B cell (primary cell): Measurements from ENCODE around the gene FCN1. TPM values are rescaled to one million over a fixed set of nuclear protein-coding genes. Genes with fewer than 3 reads are reported as not detected.

Source experiments
- ATAC-seq: fragments of 200-7000 bp; cut with Tn5 transposase; one replicate; pipeline ENCODE4 v1.10.0; 2021; ENCODE audit warnings: low read depth, mild to moderate bottlenecking, moderate number of reproducible peaks, moderate library complexity
- CTCF ChIA-PET: fragments of 350-600 bp; sonication (Branson Sonifier 250); formaldehyde crosslinking; loops from one replicate; lab custom pipeline; 2021; ENCODE audit warnings: antibody characterized with exemption, inconsistent platforms; lab: Charles Lee
- POLR2A ChIA-PET: fragments of 350-600 bp; sonication (Branson Sonifier 250); formaldehyde crosslinking; loops from one replicate; lab custom pipeline; 2021; ENCODE audit warnings: antibody characterized with exemption; lab: Charles Lee
- DNase-seq: peaks from one replicate; pipeline ENCODE4 v3.0.0; 2013
- H2AFZ ChIP-seq: 2 replicates; pipeline ENCODE4 v1.6.1; 2012; ENCODE audit warnings: mild to moderate bottlenecking, low read depth, low read length; ENCODE audit not compliant: insufficient read depth, poor library complexity, severe bottlenecking
- H3K27ac ChIP-seq, 2 donors: 1 replicate in 1 of 2; 2 replicates in 1 of 2; pipeline ENCODE4 v1.5.1; 2012 to 2013; ENCODE audit warnings: low read length in 2 of 2, mild to moderate bottlenecking in 2 of 2, moderate library complexity in 1 of 2
- H3K27me3 ChIP-seq, 4 experiments: fragments of 200-600 bp in 1 of 4; sonication (generic) in 1 of 4; replicated peaks in 1 of 4; 1 replicate in 2 of 4; 2 replicates in 2 of 4; pipeline versions ENCODE4 v1.6.1 to v1.7.0; 2013 to 2016; ENCODE audit warnings: low read length in 3 of 4, mild to moderate bottlenecking in 2 of 4, mixed read lengths in 1 of 4, moderate library complexity in 1 of 4; ENCODE audit not compliant: insufficient read depth in 4 of 4, control insufficient read depth in 3 of 4; ENCODE audit errors: control extremely low read depth in 1 of 4
- H3K36me3 ChIP-seq, 2 experiments: replicated peaks in 1 of 2; 1 replicate in 1 of 2; 2 replicates in 1 of 2; pipeline versions ENCODE4 v1.6.1 to v1.7.1; 2013; ENCODE audit warnings: low read length in 1 of 2; ENCODE audit not compliant: insufficient read depth in 2 of 2, control insufficient read depth in 1 of 2; ENCODE audit errors: control extremely low read depth in 1 of 2, extremely low read depth in 1 of 2
- H3K4me1 ChIP-seq, 2 donors: fragments of 200-600 bp in 1 of 2; sonication (generic) in 1 of 2; 1 replicate in 1 of 2; 2 replicates in 1 of 2; pipeline versions ENCODE4 v1.5.1 to v1.6.1; 2013 to 2017; ENCODE audit warnings: low read length in 2 of 2; ENCODE audit not compliant: control insufficient read depth in 2 of 2, insufficient read depth in 2 of 2
- H3K4me2 ChIP-seq: replicated peaks from 2 replicates; pipeline ENCODE3; 2012; ENCODE audit warnings: mild to moderate bottlenecking, low read depth, low read length; ENCODE audit not compliant: poor library complexity, severe bottlenecking
- H3K4me3 ChIP-seq, 5 experiments: fragments of 200-600 bp in 1 of 5; sonication (generic) in 1 of 5; 1 replicate in 3 of 5; 2 replicates in 2 of 5; pipeline versions ENCODE4 v1.5.1 to v1.7.0; 2011 to 2016; ENCODE audit warnings: low read length in 4 of 5, mild to moderate bottlenecking in 4 of 5, low read depth in 2 of 5, control low read depth in 1 of 5, moderate library complexity in 1 of 5; ENCODE audit not compliant: insufficient read depth in 1 of 5; ENCODE audit errors: control extremely low read depth in 1 of 5, extremely low read depth in 1 of 5
- H3K79me2 ChIP-seq: fragments of 200-600 bp; sonication (generic); one replicate; pipeline ENCODE4 v1.6.0; 2016; ENCODE audit warnings: low read length; ENCODE audit not compliant: control insufficient read depth, insufficient read depth
- H3K9ac ChIP-seq: fragments of 200-600 bp; sonication (generic); 2 replicates; pipeline ENCODE4 v1.6.1; 2017; ENCODE audit warnings: mild to moderate bottlenecking, low read length, moderate library complexity
- H3K9me3 ChIP-seq, 3 donors: one replicate each; pipeline versions ENCODE4 v1.6.1 to v1.7.1; 2013; ENCODE audit warnings: low read length in 2 of 3; ENCODE audit not compliant: control insufficient read depth in 2 of 3, insufficient read depth in 1 of 3; ENCODE audit errors: control extremely low read depth in 1 of 3
- H4K20me1 ChIP-seq: 2 replicates; pipeline ENCODE4 v1.6.0; 2012; ENCODE audit warnings: mild to moderate bottlenecking, low read length; ENCODE audit not compliant: insufficient read depth, control insufficient read depth, poor library complexity, severe bottlenecking
- H3K27ac Mint-ChIP-seq: one replicate; pipeline ENCODE4 v1.8.0; 2021; ENCODE audit warnings: mixed read lengths
- H3K27me3 Mint-ChIP-seq: one replicate; pipeline ENCODE4 v1.8.0; 2021; ENCODE audit warnings: mixed read lengths
- H3K4me1 Mint-ChIP-seq: one replicate; pipeline ENCODE4 v1.8.0; 2021; ENCODE audit warnings: mixed read lengths
- H3K4me3 Mint-ChIP-seq: one replicate; pipeline ENCODE4 v1.8.0; 2021; ENCODE audit warnings: mixed read lengths
- H3K9me3 Mint-ChIP-seq: one replicate; pipeline ENCODE4 v1.8.0; 2022; ENCODE audit warnings: mixed read lengths; ENCODE audit not compliant: insufficient read depth
- CTCF ChIP-seq: fragments of 200-600 bp; IDR thresholded peaks from one replicate; pipeline ENCODE4 v1.8.0; 2022; ENCODE audit warnings: antibody characterized with exemption, mild to moderate bottlenecking
- EZH2 ChIP-seq: IDR thresholded peaks from 2 replicates; pipeline ENCODE4 v1.6.1; 2012; ENCODE audit warnings: borderline replicate concordance, low read depth, mild to moderate bottlenecking, moderate library complexity, low read length; ENCODE audit not compliant: insufficient read depth, poor library complexity, severe bottlenecking
- WGBS: methylation state at CpG from one replicate; pipeline ENCODE4 v1.1.5; 2013; ENCODE audit warnings: missing lambda C conversion rate; ENCODE audit not compliant: insufficient coverage; 5-methylcytosine and 5-hydroxymethylcytosine counted together
- intact Hi-C: fragments of 100-400 bp; cut with micrococcal nuclease; formaldehyde crosslinking; loops from one replicate; pipeline ENCODE4 v1.10.0; 2022
- polyA plus RNA-seq: library from polyadenylated mRNA; depleted of rRNA; stranded (reverse); fragments of >200 nt; gene quantifications from 2 replicates; pipeline ENCODE4 v1.2.3, GENCODE V29; 2012
- total RNA-seq, 2 donors: library from RNA; stranded (reverse); fragments of 120-200 nt in 1 of 2; gene quantifications; 1 replicate in 1 of 2; 2 replicates in 1 of 2; pipeline versions ENCODE4 v1.2.3 to v1.2.4, GENCODE V29; 2013 to 2022

FCN1 gene
- total and polyA plus RNA-seq, 2 donors (not counting 1 experiment from before 2014, with no cell fraction given): 2.2 to 20.6 TPM

GRCh38 chr9:134880484-134881312 is 37.0 kb downstream of the FCN1 start, which contains the start of gene FCN2:
Gene FCN2, plus strand, starts transcription at chr9:134880810. Its CDS starts 12 bp downstream, at chr9:134880822.
- CTCF ChIA-PET: no interaction called here
- Mint-ChIP-seq H3K9me3 (no peaks in the 10 kb centered on the region), H3K4me1 (no peaks in the 10 kb centered on the region), H3K27me3 (peaks cover 6% of the 10 kb centered on the region), H3K27ac (no peak within 1 kb of the TSS), H3K4me3 (no peak within 1 kb of the TSS)
- WGBS: 81% methylated on average over 24 of the region's 25 CpGs
- Histone ChIP-seq H2AFZ (no peak within 1 kb of the TSS), H3K4me1 (no peaks in the 10 kb centered on the region), H3K9ac (no peak within 1 kb of the TSS), H3K27me3 (peaks cover 0 to 14% (median 2%) of the 10 kb centered on the region in 4 experiments), H4K20me1 (no peaks in the 10 kb centered on the region), H3K4me3 (no peak within 1 kb of the TSS), H3K4me2 (no peak within 1 kb of the TSS), H3K36me3 (no peaks in the 10 kb centered on the region), H3K27ac (no peak within 1 kb of the TSS), H3K79me2 (no peaks in the 10 kb centered on the region), H3K9me3 (no peaks in the 10 kb centered on the region)
- no peak for ATAC-seq
- DNase-seq: no peak
- no peak for TF ChIP-seq EZH2
- no peak for TF ChIP-seq CTCF
- intact Hi-C loops: no loop called here
- POLR2A ChIA-PET: no interaction called here
